Dedifferentiated amniotic fluid mesenchymal stem cell (primary cell): Measurements from ENCODE around the gene RAB28.

Experiments
- DNase-seq: peaks from one replicate; pipeline ENCODE4 v3.0.0-alpha.2; 2016; ENCODE audit errors: extremely low spot score

The RAB28 gene

GRCh38 chr4:13509442-13509841 lies 25.3 kb upstream of the RAB28 start:
- no peak for DNase-seq

- no peak for DNase-seq
These were observed 20.2 kb upstream of the RAB28 start for GRCh38 chr4:13504374-13504773.

- DNase-seq: no peak
These were observed 14.3 kb upstream of the RAB28 start for GRCh38 chr4:13498469-13498868.

- no peak for DNase-seq
These were observed 12.5 kb upstream of the RAB28 start for GRCh38 chr4:13496605-13497004.

- DNase-seq: no peak
These were observed 11.6 kb upstream of the RAB28 start for GRCh38 chr4:13495753-13496152.

- DNase-seq: no peak
These were observed 9.7 kb upstream of the RAB28 start for GRCh38 chr4:13493793-13494192.

GRCh38 chr4:13492747-13493146 lies 8.6 kb upstream of the RAB28 start:
- no peak for DNase-seq

- peak; percentile 40 for DNase-seq
These were observed 645 bp upstream of the RAB28 start for GRCh38 chr4:13484749-13485221.

GRCh38 chr4:13483768-13484121 lies 395 bp downstream of the RAB28 start:
- DNase-seq: peak; percentile 64

- peak; percentile 19 for DNase-seq
These were observed 888 bp downstream of the RAB28 start for GRCh38 chr4:13483136-13483767.

GRCh38 chr4:13481569-13481968 lies 2.6 kb downstream of the RAB28 start:
- peak; percentile 58 for DNase-seq

- DNase-seq: no peak
These were observed 5.4 kb downstream of the RAB28 start for GRCh38 chr4:13478707-13479106.

GRCh38 chr4:13478131-13478530 lies 6.0 kb downstream of the RAB28 start:
- no peak for DNase-seq

GRCh38 chr4:13476915-13477314 lies 7.2 kb downstream of the RAB28 start:
- DNase-seq: peak; percentile 74

GRCh38 chr4:13476152-13476551 lies 8.0 kb downstream of the RAB28 start:
- no peak for DNase-seq

- no peak for DNase-seq
These were observed 12.7 kb downstream of the RAB28 start for GRCh38 chr4:13471400-13471799.

- no peak for DNase-seq
These were observed 13.8 kb downstream of the RAB28 start for GRCh38 chr4:13470379-13470778.

- no peak for DNase-seq
These were observed 19.2 kb downstream of the RAB28 start for GRCh38 chr4:13464973-13465372.

- DNase-seq: no peak
These were observed 19.6 kb downstream of the RAB28 start for GRCh38 chr4:13464543-13464942.

- no peak for DNase-seq
These were observed 22.8 kb downstream of the RAB28 start for GRCh38 chr4:13461191-13461905.

- DNase-seq: no peak
These were observed 28.7 kb downstream of the RAB28 start for GRCh38 chr4:13455411-13455810.

GRCh38 chr4:13454786-13455185 lies 29.4 kb downstream of the RAB28 start:
- DNase-seq: no peak

GRCh38 chr4:13452927-13453579 lies 31.1 kb downstream of the RAB28 start:
- DNase-seq: no peak
